Activated CD8-positive, alpha-beta memory T cell treated with anti-CD3 and anti-CD28 coated beads, Interleukin-2, amount 50 U/mL, for 24 hours (primary cell): ENCODE results near the gene SSTR1.

Experiments used
- DNase-seq: peaks from one replicate; pipeline ENCODE4 v3.0.0-alpha.2; 2020; ENCODE audit errors: extremely low read depth

The SSTR1 gene

GRCh38 chr14:38238332-38238731, 30.6 kb downstream of the SSTR1 start:
- DNase-seq: no peak

GRCh38 chr14:38238878-38239277, 31.2 kb downstream of the SSTR1 start:
- no peak for DNase-seq

GRCh38 chr14:38243696-38244240, 36.1 kb downstream of the SSTR1 start:
- no peak for DNase-seq

DNA sequence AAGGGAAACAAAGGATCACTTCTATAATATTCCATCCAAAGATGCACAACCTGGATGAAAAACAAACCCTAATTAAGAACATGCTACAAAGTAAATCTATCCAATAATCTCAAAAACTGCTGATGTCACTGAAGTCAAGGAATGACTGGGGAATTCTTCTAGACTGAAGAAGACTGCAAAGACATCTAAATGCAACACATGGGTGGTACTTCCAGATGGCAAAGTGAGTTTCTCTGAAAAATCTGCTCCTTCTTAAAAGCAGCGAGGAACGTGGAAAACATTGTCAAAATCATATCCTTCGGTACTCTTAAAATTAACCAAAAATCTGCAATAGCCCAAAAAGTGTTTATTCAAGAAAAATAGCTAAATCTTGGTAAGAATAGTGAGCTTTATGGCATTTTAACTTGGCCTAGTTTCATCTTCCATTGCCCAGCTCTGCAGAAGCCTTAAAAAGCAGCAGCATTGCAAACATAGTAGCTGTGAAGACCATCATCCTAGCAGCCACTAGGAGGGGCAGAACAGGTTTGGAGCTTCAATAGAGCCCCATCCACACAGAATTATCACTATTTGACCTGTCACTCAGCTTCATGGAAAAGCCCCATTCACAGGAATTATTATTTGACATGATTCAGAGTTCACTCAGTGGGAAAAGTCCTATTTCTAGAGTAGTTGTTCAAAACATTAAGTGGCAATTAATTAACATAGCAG, 40.8 kb downstream of the SSTR1 start:
- DNase-seq: no peak

GRCh38 chr14:38250331-38250730, 42.6 kb downstream of the SSTR1 start:
- no peak for DNase-seq

DNA sequence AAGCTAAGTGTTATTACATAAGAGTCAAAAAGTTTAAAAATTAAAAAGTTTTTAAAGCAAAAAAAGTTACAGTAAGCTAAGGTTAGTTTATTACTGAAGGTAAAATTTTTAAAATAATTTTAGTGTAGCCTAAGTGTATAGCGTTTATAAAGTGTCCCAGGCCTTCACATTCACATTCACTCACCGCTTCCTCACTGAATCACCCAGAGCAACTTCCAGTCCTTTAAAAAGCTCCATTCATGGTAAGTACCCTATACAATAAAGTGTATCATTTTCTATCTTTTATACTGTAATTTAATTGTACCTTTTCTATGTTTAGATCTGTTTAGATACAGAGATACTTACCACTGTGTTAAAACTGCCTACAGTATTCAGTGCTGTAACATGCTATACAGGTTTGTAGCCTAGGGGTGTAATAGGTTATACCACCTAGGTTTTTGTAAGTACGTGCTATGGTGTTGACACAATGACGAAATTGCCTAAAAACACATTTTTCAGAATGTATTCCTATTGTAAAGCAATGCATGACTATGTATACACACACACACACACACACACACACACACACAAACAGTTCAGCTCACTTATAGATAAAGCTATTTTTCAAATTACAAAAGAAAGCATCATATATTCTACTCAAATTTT, 44.5 kb downstream of the SSTR1 start:
- no peak for DNase-seq

DNA sequence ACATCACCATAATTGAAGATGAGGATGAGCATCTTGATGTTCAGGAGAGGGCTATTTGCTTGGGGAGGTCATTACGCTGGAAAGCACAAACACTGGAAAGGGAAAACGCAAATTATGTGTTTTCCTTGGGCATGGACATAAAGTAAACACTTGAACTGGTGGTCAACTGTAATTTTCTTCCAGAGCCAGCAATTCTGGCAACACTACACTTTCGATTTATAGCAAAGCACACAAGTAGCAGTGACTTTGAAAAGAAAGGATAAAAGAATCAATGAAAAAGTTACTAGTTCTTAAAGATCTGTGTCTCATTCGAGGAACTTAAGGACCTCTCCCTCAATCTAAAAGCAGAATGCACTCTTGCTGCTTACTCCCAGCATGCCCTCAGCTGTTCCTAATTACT, 46.0 kb downstream of the SSTR1 start:
- no peak for DNase-seq

DNA sequence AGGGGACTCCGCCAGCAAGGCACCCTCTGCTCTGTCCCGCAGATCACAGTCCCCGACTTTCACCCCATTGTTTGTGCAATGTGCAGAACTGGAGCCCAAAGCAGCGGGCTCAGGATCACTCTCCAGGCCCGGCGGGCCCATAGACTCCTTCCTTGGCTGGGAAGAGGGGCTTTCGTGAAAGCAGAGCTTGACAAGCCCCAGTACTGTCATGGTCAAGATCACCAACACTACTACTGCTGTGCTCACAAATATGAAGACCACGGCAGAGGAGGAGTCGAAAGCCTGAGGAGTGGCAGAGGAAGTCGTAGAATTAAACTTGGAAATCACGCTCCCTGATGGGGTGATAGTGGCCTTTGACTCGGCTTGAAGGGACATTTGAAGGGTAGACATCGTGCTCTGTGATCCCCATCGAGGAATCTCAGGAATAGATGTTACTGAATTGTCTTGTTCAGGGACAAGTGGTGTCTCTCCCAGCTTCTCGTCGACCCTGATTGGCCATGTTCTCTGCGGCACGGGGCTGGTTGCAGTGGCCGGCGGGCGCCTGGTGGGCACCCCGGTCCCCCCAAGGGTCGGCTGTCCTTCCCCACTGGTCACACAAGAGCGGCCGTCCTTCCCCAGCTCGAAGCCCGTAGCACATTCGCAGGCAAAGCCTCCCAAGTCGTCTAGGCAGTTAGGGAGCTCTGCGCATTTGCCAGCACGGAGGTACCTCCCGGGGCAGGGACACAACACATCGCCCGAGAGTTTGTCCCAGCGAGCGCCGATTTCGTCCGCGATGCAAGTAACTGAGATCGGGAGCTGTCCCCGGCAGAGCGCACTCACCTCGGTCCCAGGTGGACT, 47.1 kb downstream of the SSTR1 start:
- DNase-seq: no peak

DNA sequence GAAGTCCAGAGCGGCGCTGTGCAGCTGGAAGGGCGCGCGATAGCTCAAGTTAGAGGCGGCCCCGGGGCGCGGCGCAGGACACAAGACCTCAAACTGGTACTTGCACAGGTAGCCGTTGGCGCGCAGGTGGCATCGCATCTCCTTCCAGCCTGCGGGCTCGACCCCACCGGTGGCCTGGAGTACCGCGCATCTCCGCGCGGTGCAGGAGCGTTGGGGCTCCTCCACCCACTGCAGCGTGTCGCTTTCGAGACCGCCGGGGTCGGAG, 47.6 kb downstream of the SSTR1 start:
- no peak for DNase-seq

DNA sequence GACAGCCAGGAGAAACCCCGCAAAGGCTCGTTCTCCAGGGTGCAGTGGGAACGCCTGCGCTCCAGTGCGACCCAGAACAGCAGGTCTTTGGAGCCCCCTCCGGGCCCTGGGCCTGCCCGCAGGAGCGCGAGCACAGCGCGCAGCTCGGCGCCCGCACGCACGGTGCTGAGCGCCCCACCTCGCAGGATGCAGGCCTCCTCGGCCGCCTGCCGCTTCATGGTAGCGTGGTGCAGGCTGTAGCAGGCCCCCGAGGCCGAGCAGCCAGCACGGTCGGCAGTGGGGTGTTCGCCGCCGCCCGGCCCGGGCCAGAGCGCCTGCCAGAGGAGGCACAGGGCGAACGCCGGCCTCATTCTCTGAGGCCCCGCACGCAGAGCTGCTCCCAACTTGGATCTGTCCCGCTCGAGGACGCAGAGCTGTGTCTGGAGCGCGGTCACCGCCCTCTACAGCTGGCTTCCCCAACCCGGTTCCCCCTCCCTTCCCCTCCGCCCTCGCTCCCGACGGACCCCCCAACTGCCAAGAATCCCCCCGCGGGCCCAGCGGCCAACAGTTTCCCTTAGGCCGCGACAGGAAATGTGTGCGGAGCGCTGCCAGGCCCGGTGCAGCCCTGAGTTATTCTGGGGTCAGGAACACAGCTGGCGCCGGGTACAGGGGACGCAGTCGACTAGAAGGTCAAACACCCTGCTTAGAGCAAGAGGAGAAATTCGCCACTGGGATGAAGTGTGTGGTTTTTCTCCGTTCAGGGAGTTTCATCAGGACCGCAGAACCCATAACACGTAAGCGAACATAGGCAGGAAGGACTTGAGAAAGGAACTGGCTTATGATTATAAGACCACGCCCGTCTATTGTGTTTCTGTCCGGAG, 48.2 kb downstream of the SSTR1 start, which contains the start of gene CLEC14A:
Gene CLEC14A (minus strand): TSS at position 421 of the 860 bp plus-strand sequence. CDS start 71 bp downstream, at position 350.
- no peak for DNase-seq

GRCh38 chr14:38256533-38256840, 48.8 kb downstream of the SSTR1 start:
- DNase-seq: no peak

- DNase-seq: no peak
Measured at GRCh38 chr14:38257507-38257906, 49.8 kb downstream of the SSTR1 start.

GRCh38 chr14:38261620-38262019, 53.9 kb downstream of the SSTR1 start:
- DNase-seq: no peak
